GM21515 (cell line): ENCODE data around the gene ARMC3.
"Not testable (repeated sequence)": the region's sequence is repeated elsewhere in the genome, so short reads cannot be mapped to it uniquely, and the experiment has no call there.

Experiments
- ATAC-seq: cut with Tn5 transposase; IDR thresholded peaks from one replicate; pipeline ENCODE4 v1.9.1; 2021; ENCODE audit not compliant: unreplicated experiment

The ARMC3 gene

GRCh38 chr10:22927661-22928403, at the start of gene ARMC3:
ARMC3 (plus strand) TSS chr10:22928053; CDS start chr10:22931997, 3,944 bp downstream.
- peak; percentile 88 for ATAC-seq

- ATAC-seq, result no peak
These were observed 36.1 kb upstream of the ARMC3 start for GRCh38 chr10:22891797-22892196.

- ATAC-seq, result no peak
These were observed 34.1 kb upstream of the ARMC3 start for GRCh38 chr10:22893781-22894180.

GRCh38 chr10:22894714-22895113, 33.1 kb upstream of the ARMC3 start:
- no peak for ATAC-seq

GRCh38 chr10:22895252-22895651, 32.6 kb upstream of the ARMC3 start:
- no peak for ATAC-seq

- ATAC-seq, result no peak
These were observed 30.5 kb upstream of the ARMC3 start for GRCh38 chr10:22897371-22897770.

- no peak for ATAC-seq
These were observed 28.5 kb upstream of the ARMC3 start for GRCh38 chr10:22899307-22899706.

- no peak for ATAC-seq
These were observed 28.1 kb upstream of the ARMC3 start for GRCh38 chr10:22899775-22900174.

- no peak for ATAC-seq
These were observed 26.8 kb upstream of the ARMC3 start for GRCh38 chr10:22900841-22901601.

- ATAC-seq, result not testable (repeated sequence)
These were observed 25.7 kb upstream of the ARMC3 start for GRCh38 chr10:22902147-22902546.

GRCh38 chr10:22903694-22904093, 24.2 kb upstream of the ARMC3 start:
- ATAC-seq, result no peak

GRCh38 chr10:22906767-22907166, 21.1 kb upstream of the ARMC3 start:
- no peak for ATAC-seq

GRCh38 chr10:22908837-22909236, 19.0 kb upstream of the ARMC3 start:
- no peak for ATAC-seq

- ATAC-seq, result not testable (repeated sequence)
These were observed 18.2 kb upstream of the ARMC3 start for GRCh38 chr10:22909673-22910072.

- ATAC-seq, result no peak
These were observed 16.8 kb upstream of the ARMC3 start for GRCh38 chr10:22911067-22911466.

GRCh38 chr10:22911889-22912762, 15.7 kb upstream of the ARMC3 start:
- no peak for ATAC-seq

- ATAC-seq, result no peak
These were observed 15.0 kb upstream of the ARMC3 start for GRCh38 chr10:22912763-22913384.

- ATAC-seq, result no peak
These were observed 14.3 kb upstream of the ARMC3 start for GRCh38 chr10:22913474-22914092.

GRCh38 chr10:22915314-22915713, 12.5 kb upstream of the ARMC3 start:
- no peak for ATAC-seq

GRCh38 chr10:22925088-22925487, 2.8 kb upstream of the ARMC3 start:
- ATAC-seq, result no peak
